Mucosa of descending colon (tissue), 3 donors: ENCODE data around the gene KLK10. TPM values are rescaled to one million over a fixed set of nuclear protein-coding genes. Genes with fewer than 3 reads are reported as not detected.
A peak's percentile ranks its signal among the peaks of the same experiment; 100 is the strongest.

ENCODE experiments used
- ATAC-seq: fragments of 200-7000 bp; cut with Tn5 transposase; one replicate; pipeline ENCODE4 v1.9.1; 2020; ENCODE audit warnings: mild to moderate bottlenecking, moderate library complexity
- DNase-seq, 3 donors: peaks; one replicate each; pipeline ENCODE4 v3.0.0-alpha.2; 2020
- H3K36me3 ChIP-seq: fragments of 200-600 bp; one replicate; pipeline ENCODE4 v1.8.0; 2021; ENCODE audit warnings: low read depth, mild to moderate bottlenecking
- H3K4me1 ChIP-seq: fragments of 200-600 bp; one replicate; pipeline ENCODE4 v1.8.0; 2021; ENCODE audit warnings: low read depth, mild to moderate bottlenecking
- H3K4me3 ChIP-seq: fragments of 200-600 bp; one replicate; pipeline ENCODE4 v1.8.0; 2021; ENCODE audit warnings: mild to moderate bottlenecking
- H3K9me3 ChIP-seq: fragments of 200-600 bp; one replicate; pipeline ENCODE4 v1.8.0; 2021; ENCODE audit warnings: mild to moderate bottlenecking
- intact Hi-C, 2 donors: fragments of 100-400 bp; cut with DNase I in 1 of 2; cut with micrococcal nuclease in 1 of 2; formaldehyde crosslinking; loops; one replicate each; pipeline versions ENCODE4 v1.11.0 to v1.11.1; 2022; cut with DNase I, micrococcal nuclease
- total RNA-seq, 3 donors: library from RNA; stranded (reverse); fragmentation: NEBNext Ultra II Directional in 2 of 3; extraction: Animal tissue kit (Norgen Biotek cat#: 25700) in 2 of 3; gene quantifications; one replicate each; pipeline versions ENCODE4 v1.2.1 to v1.2.4, GENCODE V29; 2021 to 2023
- TF ChIP-seq, protein P1 (sequence below): fragments of 200-600 bp; IDR thresholded peaks from one replicate; pipeline ENCODE4 v1.8.0; 2022; ENCODE audit warnings: antibody characterized with exemption, mild to moderate bottlenecking
- donor health status: DM: no; HTN: no; CAD: no; lungs with moderate emphysema.
- donor health status: DM: no; HTN: no; CAD: no.
- donor health status: DM: no; HTN: yes; CAD: no.

KLK10 gene
- total RNA-seq, 3 donors from 2014 or later, result 0.58 to 0.93 (median 0.76) TPM

DNA sequence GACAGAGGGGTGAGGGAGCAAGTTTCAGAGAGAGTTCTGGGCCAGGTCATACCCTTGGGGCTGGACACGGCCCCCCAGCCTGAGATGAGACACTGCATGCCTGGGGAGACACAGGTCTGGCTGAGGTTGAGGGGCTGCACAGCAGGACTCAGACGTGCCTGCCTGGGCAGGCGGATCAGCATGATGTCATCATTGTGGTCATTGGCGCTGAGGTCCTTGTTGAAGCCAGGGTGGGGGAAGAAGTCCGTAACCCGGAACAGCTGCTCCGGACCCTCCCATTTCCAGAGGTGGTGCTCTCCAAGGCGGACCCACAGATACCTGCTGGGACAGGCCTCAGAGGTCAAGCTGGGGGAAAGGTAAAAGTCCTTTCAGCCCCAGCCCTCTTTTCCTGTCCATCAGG, 13.1 kb downstream of the KLK10 start:
- intact Hi-C loops, result no loop called here
- no peaks in the 10 kb centered on the region for H3K4me1 ChIP-seq
- no peaks in the 10 kb centered on the region for H3K9me3 ChIP-seq
- ATAC-seq (no peak), DNase-seq (no peak)
- TF ChIP-seq, protein P1, sequence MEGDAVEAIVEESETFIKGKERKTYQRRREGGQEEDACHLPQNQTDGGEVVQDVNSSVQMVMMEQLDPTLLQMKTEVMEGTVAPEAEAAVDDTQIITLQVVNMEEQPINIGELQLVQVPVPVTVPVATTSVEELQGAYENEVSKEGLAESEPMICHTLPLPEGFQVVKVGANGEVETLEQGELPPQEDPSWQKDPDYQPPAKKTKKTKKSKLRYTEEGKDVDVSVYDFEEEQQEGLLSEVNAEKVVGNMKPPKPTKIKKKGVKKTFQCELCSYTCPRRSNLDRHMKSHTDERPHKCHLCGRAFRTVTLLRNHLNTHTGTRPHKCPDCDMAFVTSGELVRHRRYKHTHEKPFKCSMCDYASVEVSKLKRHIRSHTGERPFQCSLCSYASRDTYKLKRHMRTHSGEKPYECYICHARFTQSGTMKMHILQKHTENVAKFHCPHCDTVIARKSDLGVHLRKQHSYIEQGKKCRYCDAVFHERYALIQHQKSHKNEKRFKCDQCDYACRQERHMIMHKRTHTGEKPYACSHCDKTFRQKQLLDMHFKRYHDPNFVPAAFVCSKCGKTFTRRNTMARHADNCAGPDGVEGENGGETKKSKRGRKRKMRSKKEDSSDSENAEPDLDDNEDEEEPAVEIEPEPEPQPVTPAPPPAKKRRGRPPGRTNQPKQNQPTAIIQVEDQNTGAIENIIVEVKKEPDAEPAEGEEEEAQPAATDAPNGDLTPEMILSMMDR, result no peak
- no peak overlapping the region for H3K4me3 ChIP-seq
- H3K36me3 ChIP-seq, result no peaks in the 10 kb centered on the region

DNA sequence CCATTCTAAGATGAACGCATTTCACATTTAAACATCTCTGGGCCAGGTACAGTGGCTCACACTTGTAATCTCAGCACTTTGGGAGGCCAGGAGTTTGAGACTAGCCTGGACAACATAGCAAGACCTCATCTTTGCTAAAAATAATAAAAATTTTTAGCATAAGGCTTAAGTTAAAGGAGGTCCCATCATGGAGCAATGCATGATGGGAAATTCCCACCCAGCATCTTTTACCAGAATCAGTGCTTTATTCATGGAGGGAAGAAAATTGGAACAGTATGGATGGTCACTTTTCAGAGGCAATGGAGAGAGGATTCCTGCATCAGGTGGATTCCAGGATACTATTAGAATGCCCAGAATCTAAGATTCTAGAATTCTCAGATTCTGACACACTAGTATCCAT, 14.3 kb downstream of the KLK10 start:
- no peaks in the 10 kb centered on the region for H3K9me3 ChIP-seq
- intact Hi-C loops, result no loop called here
- TF ChIP-seq, protein P1, result no peak
- H3K36me3 ChIP-seq, result no peaks in the 10 kb centered on the region
- no peaks in the 10 kb centered on the region for H3K4me1 ChIP-seq
- no peak for ATAC-seq
- DNase-seq, result no peak
- no peak overlapping the region for H3K4me3 ChIP-seq

DNA sequence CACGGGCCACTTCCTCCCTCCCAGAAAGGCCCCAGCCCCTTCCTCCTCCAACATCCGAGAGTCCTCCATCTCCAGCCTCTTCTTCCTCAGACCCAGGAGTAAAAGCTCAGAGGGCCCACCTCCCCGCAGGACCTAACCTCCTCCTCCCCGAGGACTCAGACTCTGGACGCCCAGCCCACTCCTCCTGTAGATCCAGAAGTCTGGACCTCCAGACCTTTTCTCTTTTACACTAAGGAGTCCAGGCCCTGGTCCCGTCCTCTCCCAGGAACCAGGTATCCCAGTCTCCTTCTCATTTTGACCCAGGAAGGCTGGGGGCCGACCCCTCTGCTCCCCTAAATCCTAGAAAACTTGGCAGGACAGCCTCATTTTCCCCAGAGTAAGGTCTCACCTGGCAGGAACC, 16.2 kb downstream of the KLK10 start:
- Histone ChIP-seq H3K4me3 (no peak overlapping the region), H3K9me3 (no peaks in the 10 kb centered on the region), H3K36me3 (no peaks in the 10 kb centered on the region), H3K4me1 (no peaks in the 10 kb centered on the region)
- DNase-seq (no peak), ATAC-seq (no peak)
- TF ChIP-seq, protein P1, result no peak
- intact Hi-C loops, result no loop called here

DNA sequence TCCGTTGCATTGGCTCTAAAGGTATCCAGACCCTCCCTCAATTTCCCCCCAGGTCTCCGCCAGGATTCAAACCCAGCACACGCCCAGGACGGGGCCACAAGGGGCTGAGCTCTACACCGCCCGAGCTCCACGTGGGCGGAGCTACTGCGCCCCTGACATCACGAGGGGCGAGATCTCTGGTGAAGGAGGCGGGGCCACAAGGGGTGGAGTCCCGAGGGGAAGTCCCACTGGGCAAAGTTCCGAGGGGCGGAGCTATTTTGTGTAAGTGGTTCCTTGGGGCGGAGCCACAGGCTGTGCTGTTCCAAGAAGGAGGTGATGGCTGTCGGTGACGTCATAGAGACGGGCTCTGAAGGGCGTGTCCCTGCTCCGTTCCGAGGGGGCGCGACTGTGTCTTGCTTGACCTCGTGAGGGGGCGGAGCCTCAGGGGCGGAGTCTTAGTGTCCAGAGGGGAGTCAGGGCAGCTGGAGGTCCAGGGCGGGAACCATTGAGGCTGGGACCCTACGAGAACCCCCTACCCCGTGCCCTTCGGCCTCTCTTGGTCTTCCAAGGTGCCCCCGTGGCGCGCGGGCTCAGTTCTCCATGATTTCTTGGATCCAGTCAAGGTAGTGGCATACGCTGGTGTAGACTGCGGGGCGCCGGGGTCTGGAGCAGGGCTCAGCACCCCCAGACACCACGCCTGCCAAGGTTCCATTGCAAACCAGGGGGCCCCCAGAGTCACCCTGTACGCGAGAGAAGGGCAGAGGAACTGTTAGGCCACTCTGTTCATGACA, 16.8 kb downstream of the KLK10 start:
- H3K9me3 ChIP-seq, result no peaks in the 10 kb centered on the region
- TF ChIP-seq, protein P1, result no peak
- H3K4me3 ChIP-seq, result no peak overlapping the region
- H3K36me3 ChIP-seq, result no peaks in the 10 kb centered on the region
- ATAC-seq (peak; percentile 25), DNase-seq (no peak)
- intact Hi-C loops, result no loop called here
- no peaks in the 10 kb centered on the region for H3K4me1 ChIP-seq

DNA sequence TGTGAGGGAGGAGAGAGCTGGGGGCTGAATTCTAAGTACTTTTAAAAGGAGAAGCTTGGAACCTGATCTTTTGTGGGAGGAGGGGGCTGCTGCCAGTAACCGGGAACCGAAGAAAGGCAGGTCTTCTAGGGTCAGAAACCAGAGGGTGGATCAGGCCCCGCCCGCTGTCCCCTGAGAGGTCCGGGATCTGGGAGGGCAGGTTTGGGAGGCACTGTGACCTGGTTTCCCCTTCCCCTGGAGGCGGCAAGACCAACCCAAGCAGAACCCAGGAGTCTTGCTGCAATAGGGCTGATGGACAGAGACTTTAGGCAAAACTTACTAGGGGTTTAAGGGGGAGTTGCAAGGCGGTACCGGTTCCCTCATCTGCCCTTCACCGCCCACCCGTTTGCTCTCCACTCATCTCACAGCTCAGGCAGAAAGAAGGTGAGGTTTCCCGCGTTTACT, 17.4 kb downstream of the KLK10 start:
- DNase-seq (no peak), ATAC-seq (no peak)
- TF ChIP-seq, protein P1, result no peak
- Histone ChIP-seq H3K4me3 (no peak overlapping the region), H3K9me3 (no peaks in the 10 kb centered on the region), H3K4me1 (no peaks in the 10 kb centered on the region), H3K36me3 (no peaks in the 10 kb centered on the region)
- intact Hi-C loops, result no loop called here

DNA sequence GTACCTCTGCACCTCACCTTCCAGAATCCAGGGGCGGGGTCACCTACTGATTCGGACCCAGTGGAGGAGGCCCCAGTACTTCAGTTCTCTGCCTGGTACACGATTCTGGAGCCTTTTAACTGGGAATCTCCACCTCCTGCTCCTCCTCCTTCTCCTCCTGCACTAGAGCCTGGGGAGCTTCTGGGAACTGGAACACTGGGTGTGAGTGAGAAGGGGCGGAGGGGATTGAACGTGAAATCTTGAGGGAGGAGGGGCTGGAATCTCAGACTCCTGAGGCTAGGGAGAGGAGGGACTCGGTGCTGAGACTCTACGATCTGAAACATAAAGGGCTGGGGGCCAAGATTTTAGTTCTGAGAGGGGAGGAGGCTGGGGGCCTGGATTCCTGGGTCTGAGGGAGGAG, 18.0 kb downstream of the KLK10 start, which contains the start of gene KLK8:
Gene KLK8 (minus strand): TSS at position 90 of the 400 bp plus-strand sequence. CDS start 437 bp downstream, outside the sequence.
- intact Hi-C loops, result no loop called here
- no peaks in the 10 kb centered on the region for H3K4me1 ChIP-seq
- no peak within 1 kb of the TSS for H3K4me3 ChIP-seq
- no peaks in the 10 kb centered on the region for H3K9me3 ChIP-seq
- no peak for ATAC-seq
- no peaks in the 10 kb centered on the region for H3K36me3 ChIP-seq
- no peak for DNase-seq
- TF ChIP-seq, protein P1, result no peak
